ENCODE measurements around the gene FAM228A. TPM values are rescaled to one million over a fixed set of nuclear protein-coding genes. Genes with fewer than 3 reads are reported as not detected.

The FAM228A gene
- total and polyA plus RNA-seq, 2 of the 4 experiments (the other 2 are of a cell fraction): not detected

DNA sequence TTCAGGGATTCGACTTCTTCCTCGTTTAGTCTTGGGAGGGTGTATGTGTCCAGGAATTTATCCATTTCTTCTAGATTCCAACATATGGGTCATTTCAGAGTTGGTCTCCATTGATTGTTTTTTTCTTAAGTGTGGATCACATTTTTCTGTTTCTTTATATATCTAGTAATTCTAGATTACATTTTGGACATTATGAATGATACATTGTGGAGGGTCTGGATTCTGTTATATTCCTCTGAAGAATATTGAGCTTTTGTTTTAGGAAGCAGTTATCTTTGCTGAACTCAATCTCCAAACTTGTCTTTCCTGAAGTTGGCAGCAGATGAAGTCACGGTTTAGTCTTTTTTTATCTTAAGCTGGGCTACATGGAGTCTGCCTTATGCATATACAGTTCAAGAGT is 42.3 kb upstream of the FAM228A start:
- no peak overlapping the region for H3K27ac ChIP-seq (ENCODE audit: insufficient read depth, low read length)
- intact Hi-C loops (cut with micrococcal nuclease): no loop called here
- no peaks in the 10 kb centered on the region for H3K27me3 ChIP-seq (ENCODE audit: control insufficient read depth, insufficient read depth, low read length)
- no peak overlapping the region for H2BK5ac ChIP-seq (ENCODE audit: low read depth, low read length, poor library complexity, severe bottlenecking)
- H4K20me1 ChIP-seq (ENCODE audit: insufficient read depth, low read length): no peaks in the 10 kb centered on the region
- CTCF ChIA-PET: no interaction called here
- no peak overlapping the region for H3K4ac ChIP-seq (ENCODE audit: low read depth, low read length)
- no peak overlapping the region for H3K4me2 ChIP-seq (ENCODE audit: low read depth, low read length)
- H3K23ac ChIP-seq (ENCODE audit: low read depth, low read length): no peak overlapping the region
- no peaks in the 10 kb centered on the region for H3K4me1 ChIP-seq (ENCODE audit: control insufficient read depth, insufficient read depth, low read length)
- no peak overlapping the region for H2AK5ac ChIP-seq (ENCODE audit: low read depth, low read length)
- DNase-seq (no peak), ATAC-seq (ENCODE audit: low read depth) (no peak)
- H3K9me1 ChIP-seq (ENCODE audit: insufficient read depth, low read length): no peaks in the 10 kb centered on the region
- no TSS peak for BruUV-seq (replicated peaks)
- in situ Hi-C loops (cut with MboI; ENCODE audit: low sequenced_read_pairs): no loop called here
- H2AK9ac ChIP-seq (replicated peaks; ENCODE audit: low read depth, low read length, poor library complexity): no peak overlapping the region
- dilution Hi-C loops (cut with HindIII; ENCODE audit: low sequenced_read_pairs, unreplicated experiment): no loop called here
- no peaks in the 10 kb centered on the region for H3K36me3 ChIP-seq (ENCODE audit: control insufficient read depth, insufficient read depth, low read length)
- POLR2A ChIA-PET (ENCODE audit: unreplicated experiment): no interaction called here
- H2BK120ac ChIP-seq (ENCODE audit: low read depth, low read length): no peak overlapping the region
- no peaks in the 10 kb centered on the region for H3K79me1 ChIP-seq (ENCODE audit: low read depth in 1 of 2, low read length in 2 of 2)
- H3K14ac ChIP-seq (replicated peaks; ENCODE audit: low read depth, low read length): no peak overlapping the region
- H2AFZ ChIP-seq (replicated peaks; ENCODE audit: low read length, poor library complexity): no peak overlapping the region
- no peak overlapping the region for H3K18ac ChIP-seq (ENCODE audit: low read depth, low read length)
- no peak overlapping the region for H3K4me3 ChIP-seq (ENCODE audit: insufficient read depth, low read depth, low read length)
- TF ChIP-seq RFX5 (IDR thresholded peaks at IDR 0.05; ENCODE audit: low read depth, low read length) (no peak), RCOR1 (IDR thresholded peaks at IDR 0.05; ENCODE audit: insufficient replicate concordance, low read length) (no peak), POLR2A (IDR thresholded peaks at IDR 0.05; ENCODE audit: low read depth, low read length) (no peak), MAZ (IDR thresholded peaks at IDR 0.05; ENCODE audit: borderline replicate concordance, low read depth, low read length) (no peak), SMC3 (IDR thresholded peaks at IDR 0.05; ENCODE audit: low read depth, low read length) (no peak), BHLHE40 (IDR thresholded peaks at IDR 0.05; ENCODE audit: low read depth, low read length) (no peak), CHD1 (IDR thresholded peaks at IDR 0.05; ENCODE audit: low read depth, low read length) (no peak), NFE2L2 (IDR thresholded peaks at IDR 0.05; ENCODE audit: low read depth, low read length) (no peak), RAD21 (IDR thresholded peaks at IDR 0.05; ENCODE audit: low read length) (no peak), CEBPB (IDR thresholded peaks at IDR 0.05; ENCODE audit: low read depth, low read length) (no peak)
- TF ChIP-seq, protein P1, sequence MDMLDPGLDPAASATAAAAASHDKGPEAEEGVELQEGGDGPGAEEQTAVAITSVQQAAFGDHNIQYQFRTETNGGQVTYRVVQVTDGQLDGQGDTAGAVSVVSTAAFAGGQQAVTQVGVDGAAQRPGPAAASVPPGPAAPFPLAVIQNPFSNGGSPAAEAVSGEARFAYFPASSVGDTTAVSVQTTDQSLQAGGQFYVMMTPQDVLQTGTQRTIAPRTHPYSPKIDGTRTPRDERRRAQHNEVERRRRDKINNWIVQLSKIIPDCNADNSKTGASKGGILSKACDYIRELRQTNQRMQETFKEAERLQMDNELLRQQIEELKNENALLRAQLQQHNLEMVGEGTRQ (IDR thresholded peaks at IDR 0.05; ENCODE audit: low read depth, low read length): no peak
- TF ChIP-seq, protein P2, sequence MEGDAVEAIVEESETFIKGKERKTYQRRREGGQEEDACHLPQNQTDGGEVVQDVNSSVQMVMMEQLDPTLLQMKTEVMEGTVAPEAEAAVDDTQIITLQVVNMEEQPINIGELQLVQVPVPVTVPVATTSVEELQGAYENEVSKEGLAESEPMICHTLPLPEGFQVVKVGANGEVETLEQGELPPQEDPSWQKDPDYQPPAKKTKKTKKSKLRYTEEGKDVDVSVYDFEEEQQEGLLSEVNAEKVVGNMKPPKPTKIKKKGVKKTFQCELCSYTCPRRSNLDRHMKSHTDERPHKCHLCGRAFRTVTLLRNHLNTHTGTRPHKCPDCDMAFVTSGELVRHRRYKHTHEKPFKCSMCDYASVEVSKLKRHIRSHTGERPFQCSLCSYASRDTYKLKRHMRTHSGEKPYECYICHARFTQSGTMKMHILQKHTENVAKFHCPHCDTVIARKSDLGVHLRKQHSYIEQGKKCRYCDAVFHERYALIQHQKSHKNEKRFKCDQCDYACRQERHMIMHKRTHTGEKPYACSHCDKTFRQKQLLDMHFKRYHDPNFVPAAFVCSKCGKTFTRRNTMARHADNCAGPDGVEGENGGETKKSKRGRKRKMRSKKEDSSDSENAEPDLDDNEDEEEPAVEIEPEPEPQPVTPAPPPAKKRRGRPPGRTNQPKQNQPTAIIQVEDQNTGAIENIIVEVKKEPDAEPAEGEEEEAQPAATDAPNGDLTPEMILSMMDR (conservative IDR thresholded peaks at IDR 0.05; ENCODE audit: low read depth, low read length): no peak
- H3K56ac ChIP-seq (ENCODE audit: extremely low read depth, insufficient read depth, low read length): no peak overlapping the region
- H3K9ac ChIP-seq (ENCODE audit: low read depth, low read length): no peak overlapping the region
- no peak overlapping the region for H4K91ac ChIP-seq (ENCODE audit: insufficient read depth, low read depth, low read length)
- WGBS, 2 experiments (ENCODE audit: extremely low coverage in 2 of 2, insufficient read length in 1 of 2): no CpG with 5 or more reads among the region's 3 CpGs
- H2BK15ac ChIP-seq (ENCODE audit: low read depth, low read length): no peak overlapping the region
- H4K8ac ChIP-seq (ENCODE audit: low read depth in 2 of 2, low read length in 2 of 2): no peak overlapping the region
- H4K5ac ChIP-seq (ENCODE audit: low read depth, low read length): no peak overlapping the region
- no peak overlapping the region for H2BK20ac ChIP-seq (ENCODE audit: low read depth, low read length)
- H3K9me3 ChIP-seq (ENCODE audit: control insufficient read depth, insufficient read depth, low read length): no peaks in the 10 kb centered on the region
